ENCODE data around the gene ZRANB3. TPM values are rescaled to one million over a fixed set of nuclear protein-coding genes. Genes with fewer than 3 reads are reported as not detected.

Gene ZRANB3
- total and polyA plus RNA-seq, 10 of the 15 experiments (the other 5 are each of a cell fraction or from before 2014, with no cell fraction given), result 5.6 to 11.4 (median 9.9) TPM

GRCh38 chr2:135125940-135126339 is 405.1 kb downstream of the ZRANB3 start:
- ATAC-seq, result no peak
- Histone ChIP-seq H3K27me3 (replicated peaks in 1 of 2; ENCODE audit: control insufficient read depth in 2 of 2, insufficient read depth in 2 of 2, low read length in 1 of 2) (no peaks in the 10 kb centered on the region), H3K9ac (ENCODE audit: control insufficient read depth, insufficient read depth, low read length) (no peak overlapping the region), H2AFZ (ENCODE audit: control insufficient read depth, low read depth, low read length) (no peak overlapping the region), H3K36me3 (ENCODE audit: control insufficient read depth in 2 of 2, insufficient read depth in 2 of 2, low read length in 1 of 2) (peaks cover 2 to 4% of the 10 kb centered on the region in 2 experiments; a peak in 3 of 4 replicates), H3K9me3 (replicated peaks; ENCODE audit: control insufficient read depth, insufficient read depth, low read length) (no peaks in the 10 kb centered on the region), H3K27ac (ENCODE audit: control insufficient read depth, insufficient read depth) (no peak overlapping the region), H3K4me1 (ENCODE audit: control insufficient read depth, insufficient read depth, low read length) (no peaks in the 10 kb centered on the region), H3K79me2 (ENCODE audit: control insufficient read depth, insufficient read depth, low read length) (no peaks in the 10 kb centered on the region), H4K20me1 (ENCODE audit: control insufficient read depth, insufficient read depth) (no peaks in the 10 kb centered on the region), H3K4me3 (no peak overlapping the region), H3K4me2 (ENCODE audit: control insufficient read depth, insufficient read depth) (no peak overlapping the region)
- POLR2A ChIA-PET, result no interaction called here
- TF ChIP-seq WRNIP1 (IDR thresholded peaks at IDR 0.05; ENCODE audit: borderline replicate concordance, low read depth, low read length) (no peak), BCL11A (IDR thresholded peaks at IDR 0.05; ENCODE audit: low read depth, low read length) (no peak), MEF2B (IDR thresholded peaks at IDR 0.05; ENCODE audit: partially characterized antibody, poor library complexity, severe bottlenecking) (no peak), KDM1A (IDR thresholded peaks at IDR 0.05; ENCODE audit: borderline replicate concordance) (no peak), HCFC1 (IDR thresholded peaks at IDR 0.05; ENCODE audit: low read length) (no peak), KLF5 (IDR thresholded peaks at IDR 0.05; ENCODE audit: partially characterized antibody) (no peak), FOXK2 (IDR thresholded peaks at IDR 0.05) (no peak), SPI1 (IDR thresholded peaks at IDR 0.05; ENCODE audit: borderline replicate concordance, insufficient read depth, low read depth, low read length) (no peak), ATF7 (IDR thresholded peaks at IDR 0.05; ENCODE audit: low read depth) (no peak), TCF7 (IDR thresholded peaks at IDR 0.05; ENCODE audit: borderline replicate concordance) (no peak), BMI1 (IDR thresholded peaks at IDR 0.05; ENCODE audit: borderline replicate concordance) (no peak), SMAD5 (IDR thresholded peaks at IDR 0.05; ENCODE audit: low read depth) (no peak), POLR2A (IDR thresholded peaks at IDR 0.05; ENCODE audit: low read depth, low read length) (no peak), RELB (IDR thresholded peaks at IDR 0.05; ENCODE audit: low read depth) (no peak), MYC (IDR thresholded peaks at IDR 0.05; ENCODE audit: insufficient read depth, insufficient read length, insufficient replicate concordance, low read length, severe bottlenecking) (no peak), NR2C1 (IDR thresholded peaks at IDR 0.05) (no peak), ETV6 (conservative IDR thresholded peaks at IDR 0.05 in 1 of 2, IDR thresholded peaks at IDR 0.05 in 1 of 2; ENCODE audit: borderline replicate concordance in 1 of 2, low read depth in 1 of 2) (no peak), SREBF2 (IDR thresholded peaks at IDR 0.05; ENCODE audit: low read length) (no peak), SREBF1 (IDR thresholded peaks at IDR 0.05; ENCODE audit: low read length) (no peak)
- TF ChIP-seq, protein P1, sequence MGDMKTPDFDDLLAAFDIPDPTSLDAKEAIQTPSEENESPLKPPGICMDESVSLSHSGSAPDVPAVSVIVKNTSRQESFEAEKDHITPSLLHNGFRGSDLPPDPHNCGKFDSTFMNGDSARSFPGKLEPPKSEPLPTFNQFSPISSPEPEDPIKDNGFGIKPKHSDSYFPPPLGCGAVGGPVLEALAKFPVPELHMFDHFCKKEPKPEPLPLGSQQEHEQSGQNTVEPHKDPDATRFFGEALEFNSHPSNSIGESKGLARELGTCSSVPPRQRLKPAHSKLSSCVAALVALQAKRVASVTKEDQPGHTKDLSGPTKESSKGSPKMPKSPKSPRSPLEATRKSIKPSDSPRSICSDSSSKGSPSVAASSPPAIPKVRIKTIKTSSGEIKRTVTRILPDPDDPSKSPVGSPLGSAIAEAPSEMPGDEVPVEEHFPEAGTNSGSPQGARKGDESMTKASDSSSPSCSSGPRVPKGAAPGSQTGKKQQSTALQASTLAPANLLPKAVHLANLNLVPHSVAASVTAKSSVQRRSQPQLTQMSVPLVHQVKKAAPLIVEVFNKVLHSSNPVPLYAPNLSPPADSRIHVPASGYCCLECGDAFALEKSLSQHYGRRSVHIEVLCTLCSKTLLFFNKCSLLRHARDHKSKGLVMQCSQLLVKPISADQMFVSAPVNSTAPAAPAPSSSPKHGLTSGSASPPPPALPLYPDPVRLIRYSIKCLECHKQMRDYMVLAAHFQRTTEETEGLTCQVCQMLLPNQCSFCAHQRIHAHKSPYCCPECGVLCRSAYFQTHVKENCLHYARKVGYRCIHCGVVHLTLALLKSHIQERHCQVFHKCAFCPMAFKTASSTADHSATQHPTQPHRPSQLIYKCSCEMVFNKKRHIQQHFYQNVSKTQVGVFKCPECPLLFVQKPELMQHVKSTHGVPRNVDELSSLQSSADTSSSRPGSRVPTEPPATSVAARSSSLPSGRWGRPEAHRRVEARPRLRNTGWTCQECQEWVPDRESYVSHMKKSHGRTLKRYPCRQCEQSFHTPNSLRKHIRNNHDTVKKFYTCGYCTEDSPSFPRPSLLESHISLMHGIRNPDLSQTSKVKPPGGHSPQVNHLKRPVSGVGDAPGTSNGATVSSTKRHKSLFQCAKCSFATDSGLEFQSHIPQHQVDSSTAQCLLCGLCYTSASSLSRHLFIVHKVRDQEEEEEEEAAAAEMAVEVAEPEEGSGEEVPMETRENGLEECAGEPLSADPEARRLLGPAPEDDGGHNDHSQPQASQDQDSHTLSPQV (IDR thresholded peaks at IDR 0.05), result no peak
- in situ Hi-C loops (cut with MboI), result no loop called here
- CTCF ChIA-PET, result interaction anchor here (1.5 kb wide), 1 partner anchor 16 kb away, joined by 4 read pairs; no protein-coding TSS in a partner anchor
- DNase-seq (ENCODE audit: low read depth, low spot score), result no peak
- no peak for FAIRE-seq
- RAD21 ChIA-PET (ENCODE audit: unreplicated experiment), result no interaction called here
- 100% methylated on average over 2 of the region's 2 CpGs for WGBS (ENCODE audit: insufficient coverage, insufficient replicate concordance, low lambda C conversion rate, missing lambda C conversion rate)
- BruUV-seq (replicated peaks), result no TSS peak
- intact Hi-C loops (cut with micrococcal nuclease; ENCODE audit: unreplicated experiment), result no loop called here
- SMC1A ChIA-PET (ENCODE audit: uncharacterized antibody, unreplicated experiment), result interaction anchor here (0.7 to 1.2 kb wide), 2 partner anchors 38 to 507 kb away, joined by 3 read pairs; no protein-coding TSS in a partner anchor

Data from GM12878 (cell line).